G401 (cell line): ENCODE results near the gene PCIF1. TPM values are rescaled to one million over a fixed set of nuclear protein-coding genes. Genes with fewer than 3 reads are reported as not detected.
"Not testable (repeated sequence)": the region's sequence is repeated elsewhere in the genome, so short reads cannot be mapped to it uniquely, and the experiment has no call there.

ENCODE experiments used
- DNase-seq: peaks from one replicate; pipeline ENCODE4 v3.0.0-alpha.2; 2015; ENCODE audit warnings: low spot score
- in situ Hi-C: cut with HindIII; loops from 2 replicates; pipeline ENCODE4 v1.10.0; 2016; ENCODE audit warnings: low sequenced_read_pairs, mixed read lengths
- total RNA-seq: library from RNA; depleted of rRNA; stranded (reverse); fragments of >200 nt; shearing (Covaris generic); gene quantifications from 2 replicates; pipeline ENCODE4 v1.2.3, GENCODE V29; 2014

PCIF1 gene
- total RNA-seq, 1 experiment from 2014 or later: 11.6 TPM

DNA sequence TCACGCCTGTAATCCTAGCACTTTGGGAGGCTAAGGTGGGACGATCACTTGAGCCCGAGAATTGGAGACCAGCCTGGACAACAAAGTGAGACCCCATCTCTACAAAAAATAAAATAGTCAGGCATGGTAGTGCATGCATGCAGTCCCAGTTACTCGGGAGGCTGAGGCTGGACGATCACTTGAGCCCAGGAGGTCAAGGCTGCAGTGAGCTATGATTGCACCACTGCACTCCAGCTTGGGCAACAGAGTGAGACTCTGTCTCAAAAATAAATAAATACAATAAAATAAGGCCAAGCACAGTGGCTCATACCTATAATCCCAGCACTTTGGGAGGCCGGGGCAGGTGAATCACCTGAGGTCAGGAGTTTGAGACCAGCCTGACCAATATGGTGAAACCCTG is 33.2 kb upstream of the PCIF1 start:
- DNase-seq, in situ Hi-C loops: not testable (repeated sequence)

GRCh38 chr20:45902199-45902701 is 32.2 kb upstream of the PCIF1 start:
- in situ Hi-C loops: no loop called here
- no peak for DNase-seq

DNA sequence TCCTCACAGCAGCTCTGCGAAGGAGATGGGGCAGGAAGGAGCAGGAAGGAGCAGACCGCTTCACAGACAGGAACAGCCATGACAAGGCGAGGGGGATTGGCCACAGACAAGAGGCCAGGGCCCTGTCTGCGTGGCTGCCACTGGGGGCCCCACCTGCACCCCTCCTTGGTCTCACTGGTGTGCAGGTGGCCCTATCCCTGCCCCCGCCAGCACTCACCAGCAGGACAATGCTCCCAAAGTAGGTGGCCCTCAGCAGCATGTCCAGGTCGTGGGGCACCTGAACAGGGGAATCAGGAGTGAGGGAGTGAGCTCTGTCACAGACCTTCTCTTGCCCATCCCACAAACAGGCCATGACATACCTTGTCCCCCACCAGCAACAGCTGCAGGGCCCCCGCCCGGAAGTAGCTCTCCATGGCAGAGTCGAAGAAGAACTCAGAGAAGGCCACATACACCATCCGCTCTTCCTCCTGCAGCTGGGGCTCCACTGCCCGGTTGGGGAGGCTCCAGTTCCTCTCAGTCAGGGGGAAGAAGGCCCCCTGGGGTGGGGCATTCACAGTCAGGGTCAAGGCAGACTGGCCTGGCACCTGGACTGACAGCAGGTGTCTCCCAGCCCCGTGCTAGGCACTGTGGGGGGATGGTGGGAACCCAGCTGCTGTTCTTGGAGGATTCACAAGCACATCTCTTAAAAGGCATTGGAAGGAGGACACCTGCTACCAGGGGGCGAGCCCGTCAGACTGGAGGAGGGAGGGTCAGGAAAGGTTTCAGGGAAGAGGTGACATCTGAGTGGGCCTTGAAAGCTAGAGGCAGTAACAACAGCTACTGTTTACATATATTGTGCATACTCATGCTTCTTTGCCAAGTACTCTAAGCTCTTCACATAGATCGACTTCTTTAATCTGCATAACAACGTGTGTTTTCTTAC is 29.6 kb upstream of the PCIF1 start:
- in situ Hi-C loops: no loop called here
- no peak for DNase-seq

DNA sequence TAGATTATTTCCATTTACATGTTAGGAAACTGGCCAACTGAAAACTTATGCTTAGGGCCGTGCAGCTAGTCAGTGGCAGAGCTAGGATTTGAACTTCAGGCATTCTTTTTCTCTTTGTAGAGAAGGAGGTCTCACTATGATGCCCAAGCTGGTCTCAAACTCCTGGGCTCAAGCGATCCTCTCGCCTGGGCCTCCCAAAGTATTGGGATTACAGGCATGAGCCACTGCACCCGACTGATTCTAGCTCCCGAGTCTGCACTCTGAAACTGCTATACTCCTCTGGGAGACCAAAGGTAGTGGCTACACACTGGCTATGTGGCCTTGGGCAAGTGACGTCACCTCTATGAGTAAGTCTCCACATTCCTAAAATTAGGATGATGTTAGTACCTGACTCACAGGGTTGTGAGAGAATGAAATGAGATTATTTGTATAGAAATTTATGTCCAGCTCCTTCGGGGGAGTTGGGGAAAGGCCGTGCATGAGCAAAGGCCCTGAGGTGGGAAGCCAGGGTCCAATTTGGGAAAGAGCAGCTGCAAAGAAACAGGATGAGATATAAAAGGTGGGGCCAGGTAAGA is 28.9 kb upstream of the PCIF1 start:
- no peak for DNase-seq
- in situ Hi-C loops: no loop called here

DNA sequence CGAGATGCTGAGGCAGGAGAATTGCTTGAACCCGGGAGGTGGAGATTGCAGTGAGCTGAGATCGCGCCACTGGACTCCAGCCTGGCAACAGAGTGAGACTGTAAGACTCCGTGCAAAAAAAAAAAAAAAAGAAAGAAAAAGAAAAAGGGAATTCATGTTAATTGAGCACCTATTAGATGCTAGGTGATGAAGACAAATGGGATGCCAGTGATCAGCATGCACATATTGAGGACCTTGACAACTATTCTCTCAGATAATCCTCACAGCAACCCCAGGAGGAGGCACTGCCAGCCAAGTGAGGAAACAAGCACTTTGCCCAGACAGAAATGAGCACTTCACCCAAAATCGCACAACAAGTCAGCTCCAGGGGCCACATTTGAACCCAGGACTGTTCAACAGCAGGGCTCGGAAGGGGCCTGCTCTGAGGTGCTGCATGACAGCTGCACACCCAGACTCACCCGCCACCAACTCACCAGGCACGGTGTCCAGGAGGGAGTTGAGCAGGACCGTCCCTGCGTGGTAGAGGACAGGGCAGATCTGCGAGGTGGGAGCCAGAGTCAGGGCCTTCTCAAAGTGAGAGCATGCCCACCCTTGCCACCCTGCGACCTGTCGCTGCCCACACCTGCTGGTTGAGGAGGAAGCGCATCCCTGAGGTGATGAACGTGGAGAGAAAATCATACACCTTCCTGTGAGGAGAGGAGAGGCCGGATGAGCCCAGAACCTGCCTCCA is 27.1 kb upstream of the PCIF1 start:
- no peak for DNase-seq
- in situ Hi-C loops: no loop called here

GRCh38 chr20:45908084-45908483 is 26.4 kb upstream of the PCIF1 start:
- no peak for DNase-seq
- in situ Hi-C loops: no loop called here

- DNase-seq: no peak
- in situ Hi-C loops: no loop called here
Measured at GRCh38 chr20:45909336-45909808, 25.1 kb upstream of the PCIF1 start.

GRCh38 chr20:45909817-45910669 is 24.4 kb upstream of the PCIF1 start:
- in situ Hi-C loops: no loop called here
- no peak for DNase-seq

GRCh38 chr20:45910670-45911485 is 23.6 kb upstream of the PCIF1 start:
- in situ Hi-C loops: no loop called here
- peak; percentile 85 for DNase-seq

DNA sequence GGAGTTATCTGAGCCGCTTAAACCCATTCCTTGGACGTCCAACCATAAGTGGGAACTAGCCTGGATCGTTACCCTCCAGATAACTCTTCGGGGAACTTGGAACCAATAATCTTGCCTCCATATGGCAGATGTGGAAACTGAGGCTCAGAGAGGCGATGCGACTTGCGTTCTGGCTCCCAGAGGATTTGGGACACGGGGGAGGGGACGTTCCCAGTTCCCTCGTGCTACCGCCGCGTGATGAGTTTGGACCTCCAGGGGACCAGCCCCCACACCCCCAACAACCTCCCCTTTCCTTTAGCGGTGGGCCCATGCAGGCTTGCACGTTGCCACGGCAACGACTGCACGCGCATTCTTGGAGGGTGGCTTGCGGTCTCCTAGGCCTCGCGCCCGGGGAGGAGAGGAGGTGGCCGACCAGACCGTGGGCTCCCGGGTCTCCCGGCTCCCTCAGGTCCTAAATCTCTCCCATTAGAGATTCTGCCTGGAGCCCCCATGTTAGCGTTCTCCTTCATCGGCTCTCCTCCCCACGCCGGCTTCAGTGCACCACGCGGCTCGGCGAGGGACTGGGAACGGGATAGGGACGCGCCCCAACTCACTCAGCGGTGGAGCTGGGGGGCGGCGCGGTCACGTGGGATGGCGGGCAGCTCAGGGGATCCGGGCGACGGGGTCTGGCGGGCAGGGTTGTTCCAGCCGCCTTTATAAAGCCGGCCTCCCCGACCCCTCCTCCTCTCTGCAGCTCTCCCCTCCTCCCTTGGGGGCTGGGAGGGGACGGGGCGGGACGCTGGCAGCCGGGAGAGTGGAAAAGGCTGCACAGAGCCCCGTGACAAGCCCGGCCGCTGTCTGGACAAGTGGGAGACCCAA is 22.8 kb upstream of the PCIF1 start, which contains the start of gene PLTP:
Gene PLTP, minus strand, starts transcription at position 670 of the 858 bp plus-strand sequence. CDS start 703 bp downstream, outside the sequence.
- in situ Hi-C loops: no loop called here
- peak; percentile 47 for DNase-seq

DNA sequence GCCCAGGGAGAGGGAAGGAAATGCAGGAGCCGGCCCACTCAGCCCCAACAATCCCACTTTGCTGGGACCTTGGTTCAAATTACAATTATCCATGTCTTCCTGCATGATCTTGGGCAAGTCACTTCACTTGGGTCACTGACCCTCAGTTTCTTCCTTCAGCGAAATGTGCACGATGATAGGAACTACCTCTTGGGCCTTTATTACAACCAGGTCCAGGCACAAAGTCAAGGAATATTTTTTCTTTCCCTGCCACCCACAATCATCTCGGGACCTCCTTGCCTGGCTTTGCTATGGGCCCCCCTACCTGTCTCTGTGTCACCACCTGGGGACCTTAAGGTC is 22.2 kb upstream of the PCIF1 start:
- in situ Hi-C loops: no loop called here

GRCh38 chr20:45913116-45913515 is 21.4 kb upstream of the PCIF1 start:
- in situ Hi-C loops: no loop called here
- no peak for DNase-seq

More for the DNA sequence above, 22.2 kb upstream of the PCIF1 start:
- DNase-seq: no peak

DNA sequence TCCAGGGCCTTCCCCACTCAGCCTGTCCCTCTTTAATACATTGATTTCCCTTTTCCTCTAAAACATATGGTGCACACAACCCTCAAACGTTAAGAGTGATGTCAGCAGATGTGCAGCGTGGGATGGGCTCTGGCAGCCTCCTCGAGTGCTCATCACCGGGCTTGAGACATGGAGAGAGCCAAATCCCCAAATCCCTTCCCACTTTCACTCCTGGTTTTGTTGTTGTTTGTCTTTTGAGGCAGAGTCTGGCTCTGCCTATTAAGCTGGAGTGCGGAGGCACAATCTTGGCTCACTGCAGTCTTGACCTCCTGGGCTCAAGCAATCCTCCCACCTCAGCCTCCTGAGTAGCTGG is 16.7 kb upstream of the PCIF1 start:
- DNase-seq: no peak
- in situ Hi-C loops: no loop called here

DNA sequence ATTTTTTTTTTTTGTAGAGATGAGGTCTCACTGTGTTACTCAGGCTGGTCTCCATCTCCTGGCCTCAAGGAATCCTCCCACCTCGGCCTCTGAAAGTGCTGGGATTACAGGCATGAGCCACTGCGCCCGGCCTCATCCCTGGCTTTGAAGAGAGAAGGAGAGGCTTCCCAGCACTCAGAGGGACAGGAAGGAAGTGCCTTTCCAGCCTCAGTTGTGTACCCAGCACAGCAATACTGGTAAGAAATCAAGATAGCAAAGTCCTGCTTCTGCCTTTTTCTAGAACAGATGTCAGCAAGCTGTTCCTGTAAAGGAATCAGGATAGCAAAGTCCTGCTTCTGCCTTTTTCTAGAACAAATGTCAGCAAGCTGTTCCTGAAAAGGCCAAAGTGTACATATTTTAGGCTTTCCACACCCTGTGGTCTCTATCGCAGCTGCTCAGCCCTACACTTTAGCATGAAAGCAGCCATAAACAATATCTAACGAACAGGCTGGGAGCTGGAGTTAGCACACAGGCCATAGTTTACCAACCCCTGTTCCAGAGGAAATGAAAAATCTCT is 16.2 kb upstream of the PCIF1 start:
- no peak for DNase-seq
- in situ Hi-C loops: no loop called here

- DNase-seq: no peak
- in situ Hi-C loops: no loop called here
Measured at GRCh38 chr20:45918779-45919537, 15.5 kb upstream of the PCIF1 start.
